Calu3 (cell line): Measurements from ENCODE around the gene MAGIX. TPM values are rescaled to one million over a fixed set of nuclear protein-coding genes. Genes with fewer than 3 reads are reported as not detected.
"Not testable (repeated sequence)": the region's sequence is repeated elsewhere in the genome, so short reads cannot be mapped to it uniquely, and the experiment has no call there.

Experiments used
- BruUV-seq: library from RNA; stranded (reverse); fragments of 400-500 nt; replicated peaks from 2 replicates; lab custom pipeline; 2021; lab: Mats Ljungman, UMichigan
- CTCF ChIA-PET: fragments of 300-600 bp; sonication (Branson Sonifier 250); formaldehyde crosslinking; loops from one replicate; lab custom pipeline; 2022; ENCODE audit warnings: antibody characterized with exemption; lab: Charles Lee
- DNase-seq: peaks from one replicate; pipeline ENCODE4 v3.0.0; 2022
- H3K27ac Mint-ChIP-seq: one replicate; pipeline ENCODE4 v1.8.0; 2022; ENCODE audit warnings: mixed read lengths; ENCODE audit not compliant: unreplicated experiment
- H3K27me3 Mint-ChIP-seq: one replicate; pipeline ENCODE4 v1.8.0; 2022; ENCODE audit warnings: mixed read lengths; ENCODE audit not compliant: unreplicated experiment
- H3K36me3 Mint-ChIP-seq: one replicate; pipeline ENCODE4 v1.8.0; 2022; ENCODE audit warnings: mild to moderate bottlenecking, moderate library complexity, mixed read lengths; ENCODE audit not compliant: insufficient read depth, unreplicated experiment
- H3K4me1 Mint-ChIP-seq: one replicate; pipeline ENCODE4 v1.8.0; 2022; ENCODE audit warnings: mild to moderate bottlenecking, low read depth, mixed read lengths; ENCODE audit not compliant: unreplicated experiment
- H3K4me3 Mint-ChIP-seq: one replicate; pipeline ENCODE4 v1.8.0; 2022; ENCODE audit warnings: mild to moderate bottlenecking, low read depth, moderate library complexity, mixed read lengths; ENCODE audit not compliant: unreplicated experiment
- H3K9me3 Mint-ChIP-seq: one replicate; pipeline ENCODE4 v1.8.0; 2022; ENCODE audit warnings: low read depth, mixed read lengths; ENCODE audit not compliant: unreplicated experiment
- CTCF ChIP-seq: fragments of 200-600 bp; IDR thresholded peaks from one replicate; pipeline ENCODE4 v1.8.0; 2022; ENCODE audit warnings: antibody characterized with exemption; ENCODE audit not compliant: unreplicated experiment
- intact Hi-C: fragments of 100-400 bp; cut with micrococcal nuclease; formaldehyde crosslinking; loops from one replicate; pipeline ENCODE4 v1.10.0; 2022; ENCODE audit not compliant: unreplicated experiment
- total RNA-seq: library from RNA; stranded (reverse); gene quantifications from 2 replicates; pipeline ENCODE4 v1.2.3, GENCODE V29; 2022

MAGIX gene
- total RNA-seq, 1 experiment from 2014 or later, result 13.9 TPM

- Mint-ChIP-seq H3K27ac (no peak overlapping the region), H3K27me3 (no peaks in the 10 kb centered on the region), H3K4me3 (no peak overlapping the region), H3K9me3 (peaks cover 2% of the 10 kb centered on the region), H3K4me1 (no peaks in the 10 kb centered on the region), H3K36me3 (peaks cover 7% of the 10 kb centered on the region)
- TF ChIP-seq CTCF, result no peak
- intact Hi-C loops, result no loop called here
- DNase-seq, result no peak
- CTCF ChIA-PET, result interaction anchor here (0.7 kb wide), 1 partner anchor 57 kb away, joined by 3 read pairs; no protein-coding TSS in a partner anchor
- no TSS peak for BruUV-seq
Observed at GRCh38 chrX:49133759-49134158, 28.8 kb upstream of the MAGIX start.

GRCh38 chrX:49137492-49137891 lies 25.1 kb upstream of the MAGIX start:
- Mint-ChIP-seq H3K9me3 (peaks cover 6% of the 10 kb centered on the region), H3K36me3 (peaks cover 7% of the 10 kb centered on the region), H3K27ac (no peak overlapping the region), H3K4me3 (no peak overlapping the region), H3K27me3 (no peaks in the 10 kb centered on the region), H3K4me1 (no peaks in the 10 kb centered on the region)
- DNase-seq, result peak; percentile 51
- intact Hi-C loops, result no loop called here
- CTCF ChIA-PET, result no interaction called here
- BruUV-seq, result no TSS peak
- no peak for TF ChIP-seq CTCF

- intact Hi-C loops, result no loop called here
- no peak overlapping the region for H3K4me3 Mint-ChIP-seq
- BruUV-seq, result no TSS peak
Observed at GRCh38 chrX:49139713-49140112, 22.8 kb upstream of the MAGIX start.

GRCh38 chrX:49142264-49142663 lies 20.3 kb upstream of the MAGIX start:
- BruUV-seq, H3K36me3 Mint-ChIP-seq, H3K27ac Mint-ChIP-seq, H3K4me3 Mint-ChIP-seq, DNase-seq, intact Hi-C loops, H3K9me3 Mint-ChIP-seq, H3K4me1 Mint-ChIP-seq, H3K27me3 Mint-ChIP-seq: not testable (repeated sequence)
- CTCF ChIA-PET, result interaction anchor here (1.5 kb wide), 1 partner anchor 14 kb away, joined by 3 read pairs; no protein-coding TSS in a partner anchor

More at GRCh38 chrX:49139713-49140112, 22.8 kb upstream of the MAGIX start:
- no peak overlapping the region for H3K27ac Mint-ChIP-seq
- DNase-seq, result no peak
- no peak for TF ChIP-seq CTCF
- CTCF ChIA-PET, result no interaction called here
- H3K27me3 Mint-ChIP-seq, result no peaks in the 10 kb centered on the region
- H3K36me3 Mint-ChIP-seq, result peaks cover 7% of the 10 kb centered on the region
- peaks cover 6% of the 10 kb centered on the region for H3K9me3 Mint-ChIP-seq
- no peaks in the 10 kb centered on the region for H3K4me1 Mint-ChIP-seq

GRCh38 chrX:49143154-49143553 lies 19.4 kb upstream of the MAGIX start:
- H3K36me3 Mint-ChIP-seq, H3K9me3 Mint-ChIP-seq, intact Hi-C loops, BruUV-seq, DNase-seq, H3K4me3 Mint-ChIP-seq, H3K27ac Mint-ChIP-seq, H3K4me1 Mint-ChIP-seq, H3K27me3 Mint-ChIP-seq, CTCF ChIA-PET: not testable (repeated sequence)
